Esophagus (tissue), 2 donors: ENCODE results near the gene PRDM2. TPM values are rescaled to one million over a fixed set of nuclear protein-coding genes. Genes with fewer than 3 reads are reported as not detected.

Experiments
- H3K27ac ChIP-seq, 2 donors: one replicate each; pipeline ENCODE4 v1.5.1; 2013; ENCODE audit warnings: low read depth in 2 of 2, mild to moderate bottlenecking in 2 of 2, inconsistent platforms in 1 of 2, low read length in 1 of 2, moderate library complexity in 1 of 2
- H3K27me3 ChIP-seq, 2 donors: one replicate each; pipeline ENCODE4 v1.6.1; 2013; ENCODE audit warnings: low read length in 2 of 2, control low read depth in 1 of 2, mild to moderate bottlenecking in 1 of 2; ENCODE audit not compliant: insufficient read depth in 2 of 2, control insufficient read depth in 1 of 2
- H3K36me3 ChIP-seq, 2 donors: one replicate each; pipeline ENCODE4 v1.6.1; 2013; ENCODE audit warnings: low read length in 1 of 2; ENCODE audit not compliant: control insufficient read depth in 2 of 2, insufficient read depth in 2 of 2
- H3K4me1 ChIP-seq, 2 donors: one replicate each; pipeline ENCODE4 v1.6.1; 2013; ENCODE audit warnings: low read length in 1 of 2; ENCODE audit not compliant: control insufficient read depth in 2 of 2, insufficient read depth in 2 of 2
- H3K4me3 ChIP-seq, 2 donors: one replicate each; pipeline ENCODE4 v1.5.1; 2013; ENCODE audit warnings: low read length in 2 of 2, mild to moderate bottlenecking in 2 of 2, low read depth in 1 of 2, moderate library complexity in 1 of 2
- H3K9me3 ChIP-seq, 2 donors: one replicate each; pipeline ENCODE4 v1.6.1; 2013; ENCODE audit warnings: mild to moderate bottlenecking in 2 of 2, low read depth in 1 of 2, low read length in 1 of 2, moderate library complexity in 1 of 2; ENCODE audit not compliant: control insufficient read depth in 2 of 2, insufficient read depth in 1 of 2
- WGBS, 2 donors: extraction: QIAGEN DNeasy Blood & Tissue Kit; methylation state at CpG; one replicate each; pipeline ENCODE4 v1.1.7; 2013; 5-methylcytosine and 5-hydroxymethylcytosine counted together
- polyA plus RNA-seq, 2 donors: library from polyadenylated mRNA; stranded (reverse); fragments of 200-250 nt; gene quantifications; one replicate each; pipeline ENCODE4 v1.2.3, GENCODE V29; 2013
- donor health status: healthy with polysubstance abuse.
- donor health status: Bipolar disorder and iron deficiency.

PRDM2 gene
- polyA plus RNA-seq, 2 donors, result 12.1 to 16.0 TPM

DNA sequence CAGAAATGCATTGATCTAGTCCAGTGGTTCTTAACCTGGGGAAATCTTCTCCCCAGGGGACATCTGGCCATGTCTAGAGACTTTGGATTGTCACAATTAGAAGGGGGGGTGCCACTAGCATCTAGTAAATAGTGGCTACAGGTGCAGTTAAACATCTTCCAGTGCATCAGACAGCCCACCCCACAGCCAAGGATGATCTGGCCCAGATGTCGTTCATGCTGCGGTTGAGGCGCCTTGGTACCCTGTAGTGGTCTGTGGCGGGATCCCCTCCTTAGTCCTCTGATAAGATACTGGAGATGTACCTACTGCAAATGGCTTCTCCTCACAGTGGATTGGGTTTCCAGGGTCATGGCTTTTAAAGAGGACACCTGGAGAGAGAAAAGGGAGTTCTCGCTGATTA is 69.8 kb downstream of the PRDM2 start:
- Histone ChIP-seq H3K4me1 (no peaks in the 10 kb centered on the region), H3K27me3 (no peaks in the 10 kb centered on the region), H3K4me3 (no peak overlapping the region), H3K36me3 (peaks cover 0 to 3% of the 10 kb centered on the region in 2 donors), H3K27ac (no peak overlapping the region), H3K9me3 (no peaks in the 10 kb centered on the region)
- WGBS, 2 donors, result 98 to 99% methylated on average over 5 of the region's 5 CpGs

DNA sequence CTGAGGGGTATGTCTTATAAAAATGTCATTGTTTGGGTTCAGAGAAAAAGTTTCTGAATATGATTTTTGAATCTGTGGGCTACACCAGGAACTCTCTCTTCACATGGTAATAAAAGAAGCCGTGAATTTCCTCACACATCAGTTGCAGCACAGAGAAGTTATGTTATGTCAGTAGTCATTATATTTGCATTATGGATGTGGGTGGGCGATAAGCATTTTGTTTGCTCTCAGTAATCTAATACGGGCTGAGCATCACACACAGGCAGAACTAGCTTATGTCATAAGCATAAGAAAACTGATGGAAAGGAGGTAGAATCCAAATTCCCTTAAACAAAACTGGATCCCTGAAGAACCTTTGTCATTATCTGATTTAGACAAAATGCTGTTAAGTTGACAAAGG is 70.8 kb downstream of the PRDM2 start:
- H3K36me3 ChIP-seq, result peaks cover 3 to 4% of the 10 kb centered on the region in 2 donors
- H3K4me1 ChIP-seq, result no peaks in the 10 kb centered on the region
- no peaks in the 10 kb centered on the region for H3K27me3 ChIP-seq
- H3K4me3 ChIP-seq, result no peak overlapping the region
- H3K27ac ChIP-seq, result no peak overlapping the region
- WGBS, 2 donors, result 72 to 80% methylated on average over 3 of the region's 3 CpGs
- H3K9me3 ChIP-seq, result no peaks in the 10 kb centered on the region

DNA sequence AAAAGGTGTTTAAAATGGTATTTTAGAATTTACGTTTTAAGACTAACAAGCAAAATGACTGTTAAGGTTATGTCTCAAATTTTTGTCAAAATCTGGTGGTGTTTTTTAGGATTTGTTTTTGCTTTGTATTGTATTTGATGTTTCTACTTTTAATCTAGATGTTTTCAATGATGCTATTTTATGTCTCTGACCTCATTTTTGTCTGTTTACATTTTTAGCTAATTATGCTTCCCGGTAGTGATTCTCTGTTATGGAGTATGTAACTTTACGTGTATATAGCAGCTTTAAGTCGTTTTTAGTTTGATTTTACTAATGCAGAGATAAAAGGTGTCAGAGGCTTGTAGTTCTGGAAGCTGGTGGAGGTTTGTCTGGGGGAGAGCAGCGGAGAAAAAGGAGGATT is 71.8 kb downstream of the PRDM2 start:
- H3K27ac ChIP-seq, result no peak overlapping the region
- WGBS, 2 donors, result 78% methylated on average over 5 of the region's 5 CpGs
- H3K4me1 ChIP-seq, result no peaks in the 10 kb centered on the region
- no peak overlapping the region for H3K4me3 ChIP-seq
- H3K36me3 ChIP-seq, result peaks cover 11 to 13% of the 10 kb centered on the region in 2 donors
- no peaks in the 10 kb centered on the region for H3K9me3 ChIP-seq
- no peaks in the 10 kb centered on the region for H3K27me3 ChIP-seq

DNA sequence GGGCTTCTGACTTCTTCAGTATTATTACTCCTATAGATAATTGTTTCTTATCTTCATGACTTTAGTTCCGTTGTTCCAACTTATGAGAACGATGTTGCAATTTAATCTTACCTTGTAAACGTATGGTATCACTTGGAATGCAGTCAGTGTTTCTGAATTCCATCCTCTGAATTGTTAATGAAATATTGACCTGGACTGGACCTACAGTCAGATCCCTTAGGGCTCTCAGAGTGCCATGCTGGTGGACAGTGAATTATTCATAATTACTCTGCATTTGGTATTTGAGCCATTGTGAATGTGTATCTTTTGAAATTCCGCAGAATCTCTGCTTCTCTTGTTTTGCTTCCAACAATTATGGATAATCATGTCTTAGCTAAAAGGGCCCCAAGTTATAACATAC is 72.3 kb downstream of the PRDM2 start:
- Histone ChIP-seq H3K4me1 (no peaks in the 10 kb centered on the region), H3K27me3 (no peaks in the 10 kb centered on the region), H3K36me3 (peaks cover 14 to 17% of the 10 kb centered on the region in 2 donors), H3K9me3 (no peaks in the 10 kb centered on the region), H3K4me3 (no peak overlapping the region), H3K27ac (no peak overlapping the region)
- WGBS, 2 donors, result 87 to 91% methylated on average over 4 of the region's 4 CpGs

DNA sequence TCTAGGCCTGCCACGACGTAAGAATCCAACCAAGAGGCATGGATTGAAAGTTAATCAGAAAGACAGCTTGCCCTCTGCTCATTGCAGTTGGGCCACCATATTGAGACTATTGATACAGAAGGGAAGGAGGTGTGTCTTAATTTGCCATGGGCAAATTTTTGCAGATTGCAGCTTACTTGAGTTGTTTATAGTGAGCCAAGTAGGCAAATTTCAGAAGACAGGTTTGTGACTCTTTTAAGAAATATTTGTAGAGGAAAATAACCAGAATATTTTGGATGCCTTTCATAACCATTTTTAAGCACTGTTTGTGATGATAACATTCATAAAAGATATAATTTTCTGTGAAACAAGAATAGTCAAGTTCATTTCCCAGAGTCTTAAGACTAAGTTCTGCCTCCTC is 74.1 kb downstream of the PRDM2 start:
- Histone ChIP-seq H3K36me3 (peaks cover 18 to 25% of the 10 kb centered on the region in 2 donors), H3K9me3 (no peaks in the 10 kb centered on the region), H3K4me3 (no peak overlapping the region), H3K27ac (no peak overlapping the region), H3K4me1 (no peaks in the 10 kb centered on the region), H3K27me3 (no peaks in the 10 kb centered on the region)
- WGBS, 2 donors, result 97 to 98% methylated on average over 2 of the region's 2 CpGs

DNA sequence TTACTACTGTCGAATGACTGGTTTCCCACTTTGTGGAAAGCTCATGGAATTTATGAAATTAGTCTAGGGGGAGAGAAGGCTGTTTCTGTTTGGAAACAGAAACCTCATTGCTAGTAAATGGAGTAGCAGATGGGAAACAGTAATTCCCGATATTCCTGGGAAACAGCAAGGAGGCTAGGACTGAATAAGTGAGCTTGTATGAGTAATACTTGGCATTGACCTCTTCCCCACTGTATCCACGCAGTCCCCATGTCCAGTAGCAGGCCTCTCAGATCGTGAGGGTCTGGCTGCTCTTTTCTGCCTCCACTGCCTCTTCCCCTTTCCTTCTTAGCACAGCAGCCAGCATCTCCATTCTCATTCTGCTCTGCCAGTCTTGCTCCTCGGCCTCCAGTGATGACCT is 75.5 kb downstream of the PRDM2 start:
- Histone ChIP-seq H3K27ac (no peak overlapping the region), H3K4me1 (no peaks in the 10 kb centered on the region), H3K9me3 (no peaks in the 10 kb centered on the region), H3K4me3 (no peak overlapping the region), H3K27me3 (no peaks in the 10 kb centered on the region), H3K36me3 (peaks cover 24 to 36% of the 10 kb centered on the region in 2 donors)
- 85 to 89% methylated on average over 5 of the region's 5 CpGs for WGBS, 2 donors

DNA sequence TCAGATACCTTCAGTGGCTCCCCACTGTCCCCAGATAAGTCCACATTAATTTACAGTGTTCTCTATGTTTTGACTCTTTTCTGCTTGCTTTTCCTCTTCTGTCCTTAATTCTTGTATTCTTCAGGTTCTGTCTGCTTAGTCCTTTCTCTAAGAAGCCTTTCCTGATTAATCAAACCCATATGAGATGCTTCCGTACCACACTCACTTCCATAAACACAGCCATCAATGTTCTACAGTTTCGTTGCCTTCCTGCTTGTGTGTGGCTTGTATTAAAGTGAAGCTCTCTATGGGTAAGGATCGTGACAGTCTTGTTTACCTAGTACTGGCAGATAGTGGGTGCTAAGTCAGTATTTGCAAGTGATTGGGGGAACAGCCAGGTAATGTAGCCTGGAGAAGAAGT is 75.9 kb downstream of the PRDM2 start:
- Histone ChIP-seq H3K4me1 (no peaks in the 10 kb centered on the region), H3K4me3 (no peak overlapping the region), H3K9me3 (no peaks in the 10 kb centered on the region), H3K27ac (no peak overlapping the region), H3K27me3 (no peaks in the 10 kb centered on the region), H3K36me3 (peaks cover 24 to 39% of the 10 kb centered on the region in 2 donors)
- WGBS, 2 donors, result 85 to 88% methylated on average over 3 of the region's 3 CpGs

DNA sequence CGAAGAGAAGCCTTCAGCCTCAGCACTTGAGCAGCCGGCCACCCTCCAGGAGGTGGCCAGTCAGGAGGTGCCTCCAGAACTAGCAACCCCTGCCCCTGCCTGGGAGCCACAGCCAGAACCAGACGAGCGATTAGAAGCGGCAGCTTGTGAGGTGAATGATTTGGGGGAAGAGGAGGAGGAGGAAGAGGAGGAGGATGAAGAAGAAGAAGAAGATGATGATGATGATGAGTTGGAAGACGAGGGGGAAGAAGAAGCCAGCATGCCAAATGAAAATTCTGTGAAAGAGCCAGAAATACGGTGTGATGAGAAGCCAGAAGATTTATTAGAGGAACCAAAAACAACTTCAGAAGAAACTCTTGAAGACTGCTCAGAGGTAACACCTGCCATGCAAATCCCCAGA is 78.4 kb downstream of the PRDM2 start:
- H3K4me3 ChIP-seq, result no peak overlapping the region
- H3K36me3 ChIP-seq, result peaks cover 24 to 42% of the 10 kb centered on the region in 2 donors
- no peak overlapping the region for H3K27ac ChIP-seq
- no peaks in the 10 kb centered on the region for H3K9me3 ChIP-seq
- WGBS, 2 donors, result 92 to 95% methylated on average over 7 of the region's 7 CpGs
- H3K4me1 ChIP-seq, result peaks cover 0 to 2% of the 10 kb centered on the region in 2 donors
- no peaks in the 10 kb centered on the region for H3K27me3 ChIP-seq

DNA sequence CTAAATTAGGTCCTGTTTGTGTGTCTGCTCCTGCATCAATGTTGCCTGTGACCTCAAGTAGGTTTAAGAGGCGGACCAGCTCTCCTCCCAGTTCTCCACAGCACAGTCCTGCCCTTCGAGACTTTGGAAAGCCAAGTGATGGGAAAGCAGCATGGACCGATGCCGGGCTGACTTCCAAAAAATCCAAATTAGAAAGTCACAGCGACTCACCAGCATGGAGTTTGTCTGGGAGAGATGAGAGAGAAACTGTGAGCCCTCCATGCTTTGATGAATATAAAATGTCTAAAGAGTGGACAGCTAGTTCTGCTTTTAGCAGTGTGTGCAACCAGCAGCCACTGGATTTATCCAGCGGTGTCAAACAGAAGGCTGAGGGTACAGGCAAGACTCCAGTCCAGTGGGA is 79.9 kb downstream of the PRDM2 start:
- Histone ChIP-seq H3K36me3 (peaks cover 21 to 46% of the 10 kb centered on the region in 2 donors), H3K27ac (no peak overlapping the region), H3K27me3 (no peaks in the 10 kb centered on the region), H3K4me3 (no peak overlapping the region), H3K4me1 (peaks cover 0 to 2% of the 10 kb centered on the region in 2 donors), H3K9me3 (no peaks in the 10 kb centered on the region)
- 86 to 92% methylated on average over 6 of the region's 6 CpGs for WGBS, 2 donors

DNA sequence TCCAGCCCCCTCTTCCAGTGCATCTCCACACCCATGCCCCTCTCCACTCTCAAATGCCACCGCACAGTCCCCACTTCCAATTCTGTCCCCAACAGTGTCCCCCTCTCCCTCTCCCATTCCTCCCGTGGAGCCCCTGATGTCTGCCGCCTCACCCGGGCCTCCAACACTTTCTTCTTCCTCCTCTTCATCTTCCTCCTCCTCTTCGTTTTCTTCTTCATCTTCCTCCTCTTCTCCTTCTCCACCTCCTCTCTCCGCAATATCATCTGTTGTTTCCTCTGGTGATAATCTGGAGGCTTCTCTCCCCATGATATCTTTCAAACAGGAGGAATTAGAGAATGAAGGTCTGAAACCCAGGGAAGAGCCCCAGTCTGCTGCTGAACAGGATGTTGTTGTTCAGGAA is 80.8 kb downstream of the PRDM2 start:
- Histone ChIP-seq H3K4me3 (no peak overlapping the region), H3K27ac (no peak overlapping the region), H3K4me1 (peaks cover 0 to 2% of the 10 kb centered on the region in 2 donors), H3K36me3 (peaks cover 21 to 42% of the 10 kb centered on the region in 2 donors), H3K9me3 (no peaks in the 10 kb centered on the region), H3K27me3 (no peaks in the 10 kb centered on the region)
- WGBS, 2 donors, result 92 to 94% methylated on average over 6 of the region's 6 CpGs
